NCI-H510A treated with DMSO at 0.1 percent for 48 hours (cell line): ENCODE results near the gene ZNF775.

Source experiments
- DNase-seq: peaks from one replicate; lab custom pipeline; 2025; lab: John Stamatoyannopoulos, UW

The ZNF775 gene

DNA sequence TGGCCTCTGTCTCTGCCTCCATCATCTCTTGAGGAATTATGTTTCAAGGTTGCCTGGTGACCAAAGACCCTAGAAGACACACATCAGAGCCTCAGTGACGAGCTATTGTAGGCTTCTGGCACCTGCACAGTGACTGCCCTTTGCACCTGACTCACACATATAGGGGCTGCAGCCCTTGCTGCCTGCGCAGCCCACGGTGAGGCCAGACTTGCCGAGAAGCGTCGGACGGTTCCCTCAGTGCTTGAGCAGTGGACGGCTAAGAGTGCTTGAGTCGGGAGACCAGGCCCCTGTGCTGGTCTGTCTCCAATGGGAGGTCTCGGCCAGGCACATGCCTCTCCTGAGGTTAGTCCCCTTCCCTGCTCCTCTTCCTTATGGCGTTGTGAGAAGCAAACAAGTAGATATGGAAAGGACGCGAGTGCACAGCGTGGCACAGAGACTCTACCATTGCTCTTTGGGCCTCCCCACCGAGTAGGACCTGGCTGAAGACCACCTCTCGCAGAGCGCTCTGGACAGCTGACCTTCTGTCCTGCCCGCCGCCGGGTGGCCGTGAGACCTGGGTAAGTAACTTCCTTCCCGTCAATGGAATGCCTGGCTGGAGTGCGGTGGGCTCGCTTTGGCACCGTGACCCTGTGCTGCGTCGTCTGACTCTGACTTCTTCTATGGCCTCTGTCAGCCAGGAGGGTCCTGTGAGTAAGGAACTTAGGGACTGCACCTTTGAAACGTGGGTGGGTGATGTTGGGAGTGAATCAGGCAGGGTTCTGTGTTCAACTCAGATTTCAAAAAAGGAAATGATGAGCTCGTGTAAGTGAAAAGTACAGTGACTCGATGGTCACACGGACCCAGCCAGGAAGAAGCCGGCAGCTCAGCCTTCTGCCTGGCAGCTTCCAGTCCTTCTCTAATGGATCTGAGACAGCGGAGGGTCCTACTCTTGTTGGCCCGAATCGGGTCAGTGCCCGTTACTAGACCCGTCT is 33.7 kb downstream of the ZNF775 start:
- DNase-seq: no peak

DNA sequence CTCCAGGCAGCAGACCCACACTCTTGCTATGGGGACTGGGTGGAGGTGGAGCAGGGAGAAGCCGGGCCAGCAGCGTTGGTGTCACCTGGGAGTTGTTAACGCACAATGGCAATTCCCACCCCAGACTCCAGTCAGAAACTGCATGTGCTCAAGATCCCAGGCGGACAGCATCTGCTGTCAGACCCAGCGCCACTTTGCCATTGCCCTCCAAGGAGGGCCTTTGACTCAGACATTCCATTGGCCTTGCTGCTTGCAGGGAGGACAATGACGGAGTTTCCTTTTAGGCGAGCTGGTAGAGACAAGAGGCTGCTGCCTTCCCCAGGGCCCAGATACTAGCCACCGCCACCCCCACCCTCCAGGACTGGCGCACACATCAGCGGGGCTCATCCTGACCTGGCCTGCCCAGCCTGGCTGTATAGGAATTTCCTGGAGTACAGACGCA is 34.5 kb downstream of the ZNF775 start:
- DNase-seq: no peak

DNA sequence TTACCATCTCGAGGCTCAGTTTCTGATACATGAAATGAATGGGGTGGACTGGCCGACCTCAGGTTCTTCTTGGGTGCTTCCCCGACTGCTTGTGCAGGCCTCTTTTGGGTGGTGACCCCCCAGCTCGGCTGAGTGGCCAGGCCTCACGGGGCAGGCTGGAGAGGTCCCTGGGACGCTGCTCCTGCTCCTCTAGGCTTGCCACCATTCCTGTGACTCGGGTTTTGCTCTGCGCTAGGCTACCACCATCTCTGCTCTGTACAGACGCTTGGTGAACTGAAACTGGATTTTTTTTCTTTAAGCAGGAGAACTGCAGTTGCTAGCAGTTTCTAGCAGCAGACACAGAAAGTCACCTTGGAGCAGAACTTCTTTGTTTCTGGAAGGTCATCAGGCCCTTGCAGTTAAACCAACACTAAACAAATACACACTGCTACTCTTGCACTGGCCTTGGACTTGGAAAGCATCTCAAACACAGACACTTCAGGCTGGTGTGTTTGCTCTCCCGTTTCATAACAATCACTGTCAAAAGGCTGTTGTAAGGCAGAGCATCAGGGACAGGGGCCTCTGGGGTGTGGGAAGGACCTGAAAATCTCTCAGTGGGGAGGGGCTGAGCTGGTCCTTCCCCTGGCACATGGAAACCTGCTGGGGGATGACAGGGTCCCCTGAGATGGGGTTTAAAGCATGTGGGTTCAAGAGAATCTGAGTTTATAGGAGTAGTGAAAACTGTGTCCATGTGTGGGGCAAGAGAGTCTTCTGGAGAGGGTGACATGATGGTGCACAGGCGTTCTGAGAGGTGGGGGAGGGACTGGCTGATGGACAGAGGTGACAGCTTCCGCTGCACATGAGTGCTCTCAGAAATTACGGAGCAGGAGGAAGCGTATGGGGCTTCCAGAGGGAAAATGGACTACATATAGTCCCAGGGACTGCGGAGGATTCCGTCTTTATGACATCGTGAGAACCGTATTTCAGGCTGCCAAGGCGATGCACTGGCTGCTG is 36.3 kb downstream of the ZNF775 start:
- DNase-seq: peak; percentile 50

DNA sequence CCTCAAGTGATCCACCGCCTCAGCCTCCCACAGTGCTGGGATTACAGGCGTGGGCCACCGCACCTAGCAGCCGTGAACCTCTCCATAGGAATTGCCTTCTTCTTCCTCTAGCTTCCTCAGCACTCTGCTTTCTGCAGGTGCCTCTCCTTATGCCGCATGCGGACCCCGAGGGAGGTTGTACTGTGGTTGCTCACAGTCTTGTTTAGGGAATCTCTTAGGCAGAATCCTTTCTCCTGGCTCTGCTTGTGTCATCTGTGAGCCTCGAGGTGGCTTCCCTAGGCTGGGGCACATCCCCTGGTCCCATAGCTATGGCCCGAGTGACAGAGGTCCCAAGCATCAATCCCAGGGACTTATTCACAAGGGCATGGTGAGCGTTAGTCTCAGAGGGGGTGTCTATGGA is 38.1 kb downstream of the ZNF775 start:
- DNase-seq: no peak

DNA sequence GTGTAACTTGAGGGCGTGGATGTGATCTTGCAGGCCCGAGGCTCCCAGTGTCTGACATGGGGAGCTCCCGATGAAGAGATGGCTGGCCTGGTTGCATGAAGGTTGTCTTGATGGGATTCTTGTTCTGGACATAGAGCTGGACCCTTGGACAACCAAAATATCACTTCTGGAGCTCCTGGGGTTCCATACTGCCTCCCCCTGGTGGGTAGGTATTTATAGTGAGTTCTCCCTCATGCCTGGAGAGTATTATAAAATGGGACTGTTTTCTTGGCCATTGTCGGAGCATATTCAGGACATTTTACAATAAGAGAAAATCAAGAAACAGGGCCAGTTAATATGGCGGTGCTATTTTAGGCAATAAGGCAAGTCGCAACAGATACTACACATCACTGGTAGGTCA is 38.7 kb downstream of the ZNF775 start:
- DNase-seq: no peak

DNA sequence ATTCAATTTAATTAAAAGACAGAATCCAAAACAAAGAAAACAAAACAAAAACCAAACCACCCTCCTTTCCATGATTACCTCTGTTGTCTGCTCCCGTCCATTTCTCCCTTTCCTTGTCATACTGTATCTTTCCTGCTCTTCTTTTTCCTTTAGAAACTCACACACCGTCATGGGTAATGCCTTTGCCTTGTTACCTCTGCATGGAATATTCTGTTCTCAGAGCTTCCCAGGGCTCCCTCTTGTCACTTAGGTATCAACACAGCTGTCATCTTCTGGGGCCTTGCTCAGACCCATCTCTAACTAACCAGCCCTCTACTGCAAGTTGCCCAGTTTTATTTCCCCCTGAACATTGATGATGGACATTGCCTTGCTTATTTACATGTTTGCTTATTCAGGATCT is 41.1 kb downstream of the ZNF775 start:
- no peak for DNase-seq

DNA sequence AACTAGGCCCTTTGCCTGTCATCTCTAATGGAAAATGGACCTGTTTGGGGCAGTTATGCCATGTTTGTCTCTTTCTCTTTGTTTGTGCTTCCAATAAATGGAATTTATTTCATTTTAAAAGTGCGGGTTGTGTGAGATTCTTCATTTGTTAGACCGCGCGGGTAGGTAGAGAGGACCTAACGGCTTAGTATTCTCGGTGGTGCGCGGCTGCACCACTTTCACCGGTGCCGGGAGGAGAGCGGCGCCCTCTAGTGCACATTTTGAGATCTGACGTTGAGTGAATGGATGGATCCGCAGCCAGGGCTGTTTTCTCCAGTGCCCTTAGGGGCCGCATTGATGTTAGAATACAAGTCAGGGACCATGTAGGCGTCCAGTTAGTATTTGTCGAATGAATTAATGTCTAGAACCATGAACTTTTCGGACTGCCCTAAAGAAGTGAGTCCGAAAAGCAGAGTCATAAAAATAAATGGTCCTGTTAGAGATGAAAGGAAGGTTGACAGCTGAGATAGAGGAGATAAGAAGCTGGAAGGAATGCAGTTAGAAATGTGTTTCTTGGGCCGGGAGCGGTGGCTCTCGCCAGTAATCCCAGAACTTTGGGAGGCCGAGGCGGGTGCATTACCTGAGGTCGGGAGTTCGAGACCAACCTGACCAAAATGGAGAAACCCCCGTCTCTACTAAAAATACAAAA is 42.0 kb downstream of the ZNF775 start:
- DNase-seq: peak; percentile 79

DNA sequence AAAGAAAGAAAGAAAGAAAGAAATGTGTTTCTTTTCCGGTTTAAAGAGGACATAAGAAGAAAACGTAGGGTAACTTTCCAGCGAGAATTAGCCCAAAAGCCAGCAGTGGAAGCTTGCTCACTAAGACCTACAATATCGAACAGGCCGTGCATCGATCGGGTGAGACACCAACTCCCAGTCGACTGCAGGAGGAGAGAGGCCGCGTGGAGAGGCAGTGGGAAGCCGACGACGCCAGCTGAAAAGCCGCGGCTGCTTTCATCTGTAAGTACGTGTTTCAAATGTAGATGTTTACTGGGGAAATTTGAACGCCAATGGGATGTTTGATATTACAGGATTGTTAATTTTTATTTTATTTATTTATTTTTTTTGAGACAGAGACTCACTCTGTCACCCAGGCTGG is 42.7 kb downstream of the ZNF775 start:
- DNase-seq: no peak

DNA sequence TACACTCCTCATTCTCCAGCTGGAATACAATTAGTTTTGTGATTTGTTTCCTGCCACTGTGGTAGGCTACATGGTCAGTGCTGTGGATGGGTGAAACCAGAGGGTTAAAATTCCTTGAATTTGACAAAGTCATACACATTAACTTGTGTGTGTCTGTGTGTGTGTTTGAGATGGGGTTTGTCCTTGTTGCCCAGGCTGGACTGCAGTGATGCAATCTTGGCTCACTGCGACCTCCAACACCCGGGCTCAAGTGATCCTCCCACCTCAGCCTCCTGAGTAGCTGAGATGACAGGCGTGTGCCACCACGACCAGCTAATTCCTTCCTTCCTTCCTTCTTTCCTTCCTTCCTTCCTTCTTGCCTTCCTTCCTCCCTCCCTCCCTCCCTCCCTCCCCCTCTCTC is 46.5 kb downstream of the ZNF775 start:
- no peak for DNase-seq

DNA sequence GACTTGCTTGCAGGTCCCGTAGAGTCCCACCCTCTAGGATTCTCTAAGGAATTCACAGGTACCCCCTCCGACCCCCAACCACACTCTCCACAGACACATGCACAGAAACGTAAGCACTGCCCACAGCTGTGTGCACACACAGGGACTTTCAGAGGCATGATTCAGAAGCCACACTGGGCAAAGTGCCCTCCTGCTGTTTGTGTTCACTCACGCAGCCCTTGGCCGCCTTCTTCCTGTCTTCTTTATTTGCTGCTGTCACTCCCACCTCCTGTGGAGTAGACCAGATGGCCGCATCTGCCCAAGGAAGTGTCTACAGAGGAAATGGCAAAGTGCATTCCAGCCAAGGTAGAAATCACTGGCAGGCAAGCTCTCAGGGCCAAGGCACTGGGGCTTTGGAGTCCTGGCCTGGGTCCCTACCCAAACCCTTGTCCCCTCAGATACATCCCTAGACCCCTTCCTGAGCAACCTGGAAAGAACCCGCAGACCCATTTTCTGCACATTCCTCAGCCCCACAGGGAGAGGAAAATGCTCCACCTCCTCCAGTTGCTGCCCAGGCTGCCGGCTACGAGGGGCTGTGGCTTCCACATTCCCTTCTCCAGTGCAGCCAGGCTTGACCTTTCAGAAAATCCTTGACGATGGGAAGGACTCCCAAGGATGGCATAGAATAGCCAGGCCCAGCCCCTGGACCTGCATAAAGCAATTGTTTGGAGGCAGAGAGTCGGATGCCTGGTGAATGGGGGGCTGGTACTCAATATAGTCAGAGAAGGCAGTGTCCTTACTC is 49.7 kb downstream of the ZNF775 start:
- peak; percentile 71 for DNase-seq

DNA sequence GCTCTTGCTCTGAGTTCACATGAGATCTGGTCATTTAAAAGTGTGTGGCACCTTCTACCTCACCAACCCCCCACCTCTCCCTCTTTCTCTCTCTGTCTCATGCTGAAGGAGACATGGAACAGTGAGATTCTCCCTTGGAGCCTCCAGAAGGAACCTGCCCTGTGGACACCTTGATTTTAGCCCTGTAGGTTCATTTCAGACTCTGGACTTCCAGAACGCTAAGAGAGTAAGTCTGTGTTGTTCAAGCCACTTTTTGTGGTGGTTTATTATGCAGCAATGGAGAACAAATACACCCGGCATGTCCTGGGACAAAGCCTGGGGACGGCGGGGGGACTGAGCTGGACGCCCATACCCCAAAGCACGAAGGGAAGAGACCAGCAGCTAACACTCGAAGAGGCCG is 50.6 kb downstream of the ZNF775 start:
- no peak for DNase-seq

DNA sequence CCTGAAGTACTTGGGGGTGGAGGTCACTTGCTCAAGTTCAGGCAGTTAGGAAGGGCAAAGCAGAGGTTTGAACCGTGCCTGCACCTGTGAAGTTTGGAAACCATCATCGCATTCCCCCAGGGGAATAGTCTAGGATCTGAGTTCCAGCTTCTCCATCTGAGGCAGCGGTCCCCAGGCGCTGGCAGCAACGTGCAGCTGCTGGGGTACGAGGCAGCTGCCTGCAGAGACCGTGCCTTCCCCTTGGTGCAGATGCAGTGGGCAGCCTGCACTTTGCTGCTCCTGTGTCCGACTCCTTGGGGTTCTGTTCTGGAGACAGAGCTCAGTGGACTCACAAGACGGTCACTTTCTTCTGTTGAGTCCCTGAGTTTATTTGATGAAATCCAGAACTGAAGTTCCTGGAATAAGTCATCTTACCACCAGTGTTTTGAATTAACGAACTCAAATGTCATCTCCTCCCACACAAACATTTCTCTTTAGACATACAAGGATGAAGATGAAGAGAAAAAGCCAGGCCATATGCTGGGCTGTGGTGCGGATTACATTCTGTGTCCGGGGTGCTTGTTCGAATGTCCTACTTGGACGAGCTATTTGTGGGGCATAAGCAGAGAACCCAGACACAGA is 51.4 kb downstream of the ZNF775 start:
- DNase-seq: no peak

DNA sequence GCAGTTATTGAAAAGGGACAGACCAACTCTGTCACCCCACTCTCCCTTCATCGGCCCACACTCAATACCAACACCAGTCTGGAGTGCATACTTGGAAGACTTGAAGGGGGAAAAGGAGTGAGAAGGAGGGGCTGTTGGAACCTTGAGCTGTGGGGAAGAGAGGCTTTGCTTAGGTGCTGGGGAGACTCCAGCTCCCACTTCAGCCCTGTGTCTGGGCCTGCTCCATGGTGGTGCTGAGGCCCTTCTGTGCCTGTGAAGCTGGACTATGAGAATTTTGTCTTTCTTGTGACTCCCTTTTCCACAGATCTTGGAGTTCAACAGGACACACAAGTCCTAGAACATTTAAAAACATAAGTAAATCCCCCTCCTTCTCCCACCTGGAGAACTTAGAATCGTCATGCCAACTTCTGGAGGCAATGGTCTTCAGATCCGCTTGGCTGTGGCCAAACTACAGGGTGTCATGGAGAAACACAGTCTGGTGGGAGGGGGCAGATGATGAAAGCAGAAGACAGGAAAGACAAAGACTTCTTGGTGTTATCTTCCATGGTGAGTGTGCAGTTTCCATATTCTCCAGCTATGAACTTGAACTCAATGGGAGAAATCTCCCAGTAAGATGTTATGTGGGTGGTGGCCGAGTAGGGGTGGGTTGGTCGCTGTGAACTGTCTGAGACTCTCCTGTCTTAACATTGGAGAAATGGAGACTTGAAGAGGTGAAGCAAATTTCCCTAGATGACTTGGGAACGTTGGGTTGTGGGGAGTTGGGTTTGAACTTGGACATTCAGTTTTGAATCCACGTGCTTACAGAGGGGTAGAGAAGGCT is 52.9 kb downstream of the ZNF775 start:
- no peak for DNase-seq

DNA sequence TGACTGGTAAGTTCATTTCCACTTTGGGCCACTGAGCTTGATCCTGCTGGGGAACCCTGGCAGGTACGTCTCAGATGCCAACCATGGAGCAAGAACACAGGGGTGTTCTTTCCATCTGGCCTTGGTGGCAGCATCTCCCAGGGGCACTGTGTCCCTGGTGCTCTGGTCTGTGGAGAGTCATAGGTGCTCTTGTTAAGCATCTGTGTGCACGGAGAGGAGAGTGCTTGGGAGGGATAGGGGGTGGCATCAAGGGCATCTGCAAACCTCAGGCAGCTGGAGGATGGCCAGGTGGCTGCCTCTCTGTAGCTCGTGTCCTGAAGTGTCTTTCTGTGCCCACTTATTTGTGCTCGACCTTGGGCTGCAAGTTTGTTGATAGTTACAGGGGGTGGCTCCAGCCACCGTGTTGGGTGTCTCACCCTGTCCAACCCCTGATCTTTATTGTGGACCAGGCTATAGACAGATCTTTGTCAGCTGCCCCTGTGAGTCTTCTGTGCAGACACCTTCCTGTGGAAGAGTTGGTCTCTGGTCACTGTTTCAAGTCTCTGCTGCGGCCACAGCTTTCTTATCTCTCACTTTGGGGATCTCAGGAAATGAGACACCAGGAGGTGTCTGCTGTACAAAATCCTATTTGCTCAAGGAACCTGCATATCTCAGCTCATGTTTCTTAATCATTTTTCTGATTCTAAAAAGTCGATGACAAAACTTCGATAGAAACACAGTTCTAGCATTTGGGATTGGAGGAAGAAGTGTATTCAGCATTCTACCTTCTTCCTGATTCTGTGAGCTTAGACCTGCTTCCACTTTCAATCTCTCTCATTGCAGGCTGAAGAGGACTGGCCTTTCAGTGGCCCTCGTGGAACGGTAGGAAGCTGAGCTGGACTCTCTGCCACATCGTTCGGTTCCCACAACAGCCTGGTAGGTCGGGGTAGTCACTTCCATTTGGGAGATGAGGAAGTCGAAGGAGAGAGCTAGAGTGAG is 54.1 kb downstream of the ZNF775 start:
- peak; percentile 42 for DNase-seq

DNA sequence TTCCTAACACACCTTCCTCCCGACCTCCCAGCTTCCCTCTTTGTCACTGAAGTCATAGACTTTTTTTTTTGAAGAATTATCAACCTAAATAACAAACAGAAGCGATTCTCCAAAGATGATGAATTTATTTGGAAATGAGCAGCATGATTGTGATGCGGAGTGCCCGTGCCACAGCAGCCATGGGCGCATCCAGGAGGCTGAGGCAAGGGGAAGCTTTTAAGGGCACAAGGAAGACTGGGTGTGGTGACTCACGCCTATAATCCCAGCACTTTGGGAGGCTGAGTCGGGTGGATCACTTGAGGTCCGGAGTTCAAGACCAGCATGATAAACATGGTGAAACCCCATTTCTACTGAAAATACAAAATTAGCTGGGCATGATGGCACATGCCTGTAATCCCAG is 55.1 kb downstream of the ZNF775 start:
- DNase-seq: no peak

DNA sequence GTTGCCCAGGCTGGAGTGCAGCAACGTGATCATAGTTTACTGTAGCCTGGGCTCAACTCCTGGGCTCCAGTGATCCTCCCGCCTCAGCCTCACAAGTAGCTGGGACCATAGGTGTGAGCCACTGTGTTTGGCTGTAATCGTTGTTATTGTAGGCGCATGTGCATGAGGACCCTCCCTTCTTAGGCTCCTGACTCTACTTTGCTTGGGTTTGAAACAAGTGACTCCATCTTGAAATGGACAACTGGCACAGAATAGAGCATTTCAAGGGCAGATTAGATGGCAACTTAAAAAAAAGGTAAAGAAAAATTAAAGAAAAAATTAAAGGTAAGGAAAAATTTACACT is 55.9 kb downstream of the ZNF775 start:
- no peak for DNase-seq

DNA sequence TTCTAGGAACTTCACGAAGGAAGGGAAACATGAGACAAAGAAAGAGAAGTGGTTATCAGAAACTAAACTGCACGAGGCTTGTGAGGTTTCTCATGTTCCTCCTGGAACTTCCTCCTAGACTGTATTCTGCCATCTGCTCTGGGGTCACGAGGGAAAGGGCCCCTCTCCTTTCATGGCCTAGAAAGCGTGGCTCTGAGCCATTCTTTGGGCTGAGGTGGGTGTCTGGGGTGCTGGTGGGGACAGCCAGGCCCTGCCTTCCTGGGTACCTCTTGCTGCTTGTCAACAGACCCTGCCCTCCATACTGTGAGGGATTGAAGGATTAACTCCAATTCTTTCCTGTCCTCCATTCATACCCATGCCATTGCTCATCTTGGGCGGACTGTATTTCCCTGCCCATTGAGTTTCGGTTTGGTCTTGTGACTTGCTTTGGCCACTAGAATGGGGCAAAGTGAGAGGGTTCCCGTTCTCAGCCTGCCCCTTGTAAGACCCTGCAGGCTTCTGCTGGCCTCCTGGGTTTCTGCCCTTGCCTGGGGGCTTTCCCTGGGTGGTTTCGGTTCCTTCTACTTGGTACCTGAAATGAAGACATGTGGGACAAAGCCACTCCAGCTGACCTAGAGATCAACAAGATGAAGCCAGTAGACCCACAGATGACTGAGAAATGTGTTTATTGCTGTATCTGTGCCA is 56.4 kb downstream of the ZNF775 start:
- no peak for DNase-seq

DNA sequence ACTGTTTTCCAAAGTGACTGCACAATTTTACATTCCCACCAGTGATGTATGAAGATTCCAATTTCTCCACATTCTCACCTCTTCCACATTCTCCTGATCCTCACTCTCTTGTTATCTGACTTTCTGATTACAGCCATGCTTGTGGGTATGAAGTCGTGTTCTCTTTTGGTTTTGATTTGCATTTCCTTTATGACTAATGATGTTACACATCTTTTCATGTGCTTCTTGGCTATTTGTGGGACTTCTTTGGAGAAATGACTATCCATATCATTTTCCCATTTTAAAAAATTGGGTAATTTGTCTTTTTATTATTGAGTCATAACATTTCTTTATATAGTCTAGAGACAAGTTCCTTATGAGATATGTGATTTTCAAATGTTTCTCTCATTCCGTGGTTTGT is 60.8 kb downstream of the ZNF775 start:
- no peak for DNase-seq
